Measurements from ENCODE around the gene MX2. TPM values are rescaled to one million over a fixed set of nuclear protein-coding genes. Genes with fewer than 3 reads are reported as not detected.
"Not testable (repeated sequence)": the region's sequence is repeated elsewhere in the genome, so short reads cannot be mapped to it uniquely, and the experiment has no call there.

Gene MX2
- total and polyA plus RNA-seq, 2 of the 8 experiments (the other 6 are each of a cell fraction or from before 2014, with no cell fraction given): 3.1 to 8.9 TPM

- TF ChIP-seq NANOG (IDR thresholded peaks at IDR 0.05; ENCODE audit: insufficient read depth, low read depth, low read length, poor library complexity, severe bottlenecking): no peak
- TF ChIP-seq CREB1 (IDR thresholded peaks at IDR 0.05): 0 out of 2 replicates have a peak, but pooled peaks have one; percentile 15
Measured at GRCh38 chr21:41359286-41359685, 2.5 kb upstream of the MX2 start (continued).

- not testable (repeated sequence) for H3K27ac ChIP-seq (ENCODE audit: low read depth, low read length); H3K9me3 ChIP-seq (ENCODE audit: insufficient read depth in 2 of 2, low read depth in 1 of 2, low read length in 1 of 2); H3K23me2 ChIP-seq (ENCODE audit: low read depth, low read length); H2AK5ac ChIP-seq (ENCODE audit: low read depth, low read length); H3K9ac ChIP-seq (replicated peaks in 1 of 4; ENCODE audit: extremely low read depth in 1 of 4, low read depth in 3 of 4, low read length in 3 of 4); H3K27me3 ChIP-seq (replicated peaks in 1 of 4; ENCODE audit: control insufficient read depth in 3 of 4, extremely low read depth in 1 of 4, insufficient read depth in 3 of 4, low read length in 3 of 4); H2BK5ac ChIP-seq (ENCODE audit: low read depth, low read length); DNase-seq (ENCODE audit: low read depth in 1 of 2, low spot score in 2 of 2); H4K8ac ChIP-seq (ENCODE audit: extremely low read depth, insufficient read depth, low read length); H3K4me3 ChIP-seq (ENCODE audit: extremely low read depth in 1 of 4, insufficient read depth in 2 of 4, low read depth in 3 of 4, low read length in 4 of 4); H3K4me2 ChIP-seq (ENCODE audit: insufficient read depth in 1 of 2, low read depth in 2 of 2, low read length in 2 of 2); H2BK20ac ChIP-seq (ENCODE audit: low read length); H3K23ac ChIP-seq (ENCODE audit: insufficient read length); H2BK120ac ChIP-seq (replicated peaks; ENCODE audit: low read depth, low read length); H4K91ac ChIP-seq (replicated peaks; ENCODE audit: insufficient read length, low read length); H4K20me1 ChIP-seq (replicated peaks in 1 of 2; ENCODE audit: control insufficient read depth in 1 of 2, insufficient read depth in 2 of 2, low read length in 2 of 2); H3K56ac ChIP-seq (replicated peaks; ENCODE audit: insufficient read length, low read depth, low read length); H2BK12ac ChIP-seq (ENCODE audit: low read depth, low read length); H4K5ac ChIP-seq (ENCODE audit: insufficient read length, low read depth, low read length); H3K79me2 ChIP-seq (ENCODE audit: control insufficient read depth in 1 of 2, insufficient read depth in 2 of 2, low read length in 2 of 2); H3K18ac ChIP-seq (ENCODE audit: extremely low read depth, low read length); H3K14ac ChIP-seq (ENCODE audit: insufficient read length); H3K4ac ChIP-seq (replicated peaks; ENCODE audit: insufficient read length, low read depth, low read length); H3K79me1 ChIP-seq (ENCODE audit: low read depth, low read length); FAIRE-seq; H3K36me3 ChIP-seq (ENCODE audit: control insufficient read depth in 2 of 4, insufficient read depth in 4 of 4, low read length in 3 of 4); H3K4me1 ChIP-seq (replicated peaks in 1 of 4; ENCODE audit: control insufficient read depth in 3 of 4, insufficient read depth in 4 of 4, low read length in 3 of 4)
- Histone ChIP-seq H2AFZ (ENCODE audit: low read length) (0 out of 2 replicates have a peak overlapping the region, but pooled peaks have one; percentile 40), H2BK15ac (ENCODE audit: low read length) (0 out of 2 replicates have a peak overlapping the region, but pooled peaks have one; percentile 31)
- ChIA-PET CTCF (ENCODE audit: partially characterized antibody) (interaction anchor here (0.8 to 9.6 kb wide), 9 partner anchors 11 to 237 kb away, joined by 3 to 72 read pairs (median 5); no protein-coding TSS in a partner anchor), POLR2A (ENCODE audit: partially characterized antibody) (interaction anchor here (1.0 kb wide), 1 partner anchor 107 kb away, joined by 3 read pairs; no protein-coding TSS in a partner anchor)
- 86% methylated on average over 4 of the region's 4 CpGs; no CpG with 5 or more reads in 1 of the 2 experiments for WGBS, 2 experiments (ENCODE audit: extremely low coverage in 1 of 2, insufficient coverage in 1 of 2, insufficient read length in 1 of 2, insufficient replicate concordance in 2 of 2, low coverage in 1 of 2, low lambda C conversion rate in 2 of 2, missing lambda C conversion rate in 1 of 2)
Measured at GRCh38 chr21:41359754-41360071, 2.1 kb upstream of the MX2 start.
